ENCODE measurements around the gene XPO5. TPM values are rescaled to one million over a fixed set of nuclear protein-coding genes. Genes with fewer than 3 reads are reported as not detected.

The XPO5 gene
- total RNA-seq, 1 experiment from 2014 or later = 86.4 TPM

GRCh38 chr6:43493230-43493629 lies 82.6 kb downstream of the XPO5 start:
- in situ Hi-C loops (cut with HindIII; ENCODE audit: low pct_unique_long_range_greater_than_20kb, low sequenced_read_pairs) = no loop called here
- ATAC-seq (no peak), DNase-seq (ENCODE audit: low read depth, low spot score) (no peak)
- ChIA-PET CTCF (interaction anchor here (0.5 kb wide), 1 partner anchor 35 kb away, joined by 3 read pairs; no protein-coding TSS in a partner anchor), POLR2A (interaction anchor here (0.6 kb wide), 1 partner anchor 322 kb away, joined by 3 read pairs; no protein-coding TSS in a partner anchor)
- no TSS peak for BruUV-seq (replicated peaks)
- no peaks in the 10 kb centered on the region for H3K27me3 ChIP-seq (ENCODE audit: control insufficient read depth, insufficient read depth, low read length)
- H3K4me1 ChIP-seq (ENCODE audit: control insufficient read depth, insufficient read depth, low read length) = peaks cover 19% of the 10 kb centered on the region
- intact Hi-C loops (cut with micrococcal nuclease; ENCODE audit: unreplicated experiment) = no loop called here
- no peak for TF ChIP-seq REST (IDR thresholded peaks at IDR 0.05; ENCODE audit: insufficient read depth in 1 of 2, low read depth in 2 of 2, low read length in 1 of 2)
- TF ChIP-seq SIN3A (IDR thresholded peaks at IDR 0.05; ENCODE audit: borderline replicate concordance, insufficient read depth, low read depth, low read length) = no peak
- no peak for TF ChIP-seq POLR2AphosphoS5 (IDR thresholded peaks at IDR 0.05; ENCODE audit: low read depth, low read length)
- no peak for TF ChIP-seq CTCF (IDR thresholded peaks at IDR 0.05)
- no peak for TF ChIP-seq TCF7L2 (IDR thresholded peaks at IDR 0.05; ENCODE audit: low read depth, low read length)
- H3K27ac ChIP-seq (ENCODE audit: low read length) = no peak overlapping the region
- no peak overlapping the region for H3K4me3 ChIP-seq (ENCODE audit: low read depth in 2 of 2, low read length in 2 of 2)
- H3K36me3 ChIP-seq (ENCODE audit: control insufficient read depth, insufficient read depth, low read length) = no peaks in the 10 kb centered on the region
- no peaks in the 10 kb centered on the region for H3K9me3 ChIP-seq (ENCODE audit: control insufficient read depth, insufficient read depth, low read depth, low read length)

GRCh38 chr6:43492673-43493072 lies 83.2 kb downstream of the XPO5 start:
- no peak overlapping the region for H3K27ac ChIP-seq (ENCODE audit: low read length)
- peaks cover 19% of the 10 kb centered on the region for H3K4me1 ChIP-seq (ENCODE audit: control insufficient read depth, insufficient read depth, low read length)
- no peak for ATAC-seq
- H3K27me3 ChIP-seq (ENCODE audit: control insufficient read depth, insufficient read depth, low read length) = no peaks in the 10 kb centered on the region
- no peak for DNase-seq (ENCODE audit: low read depth, low spot score)
- intact Hi-C loops (cut with micrococcal nuclease; ENCODE audit: unreplicated experiment) = no loop called here
- POLR2A ChIA-PET = no interaction called here
- in situ Hi-C loops (cut with HindIII; ENCODE audit: low pct_unique_long_range_greater_than_20kb, low sequenced_read_pairs) = no loop called here
- no TSS peak for BruUV-seq (replicated peaks)
- CTCF ChIA-PET = no interaction called here
- H3K36me3 ChIP-seq (ENCODE audit: control insufficient read depth, insufficient read depth, low read length) = no peaks in the 10 kb centered on the region
- TF ChIP-seq CTCF (IDR thresholded peaks at IDR 0.05) (no peak), REST (IDR thresholded peaks at IDR 0.05; ENCODE audit: insufficient read depth in 1 of 2, low read depth in 2 of 2, low read length in 1 of 2) (peak in 1 of 2 experiments; percentile 42; a peak in 1 of 4 replicates)
- no peak overlapping the region for H3K4me3 ChIP-seq (ENCODE audit: low read depth in 2 of 2, low read length in 2 of 2)
- H3K9me3 ChIP-seq (ENCODE audit: control insufficient read depth, insufficient read depth, low read depth, low read length) = no peaks in the 10 kb centered on the region

All from Panc1 (cell line).